ENCODE results near the gene IGFL4.

GRCh38 chr19:46040952-46041500, at the start of gene IGFL4:
- TF ChIP-seq, protein P1, sequence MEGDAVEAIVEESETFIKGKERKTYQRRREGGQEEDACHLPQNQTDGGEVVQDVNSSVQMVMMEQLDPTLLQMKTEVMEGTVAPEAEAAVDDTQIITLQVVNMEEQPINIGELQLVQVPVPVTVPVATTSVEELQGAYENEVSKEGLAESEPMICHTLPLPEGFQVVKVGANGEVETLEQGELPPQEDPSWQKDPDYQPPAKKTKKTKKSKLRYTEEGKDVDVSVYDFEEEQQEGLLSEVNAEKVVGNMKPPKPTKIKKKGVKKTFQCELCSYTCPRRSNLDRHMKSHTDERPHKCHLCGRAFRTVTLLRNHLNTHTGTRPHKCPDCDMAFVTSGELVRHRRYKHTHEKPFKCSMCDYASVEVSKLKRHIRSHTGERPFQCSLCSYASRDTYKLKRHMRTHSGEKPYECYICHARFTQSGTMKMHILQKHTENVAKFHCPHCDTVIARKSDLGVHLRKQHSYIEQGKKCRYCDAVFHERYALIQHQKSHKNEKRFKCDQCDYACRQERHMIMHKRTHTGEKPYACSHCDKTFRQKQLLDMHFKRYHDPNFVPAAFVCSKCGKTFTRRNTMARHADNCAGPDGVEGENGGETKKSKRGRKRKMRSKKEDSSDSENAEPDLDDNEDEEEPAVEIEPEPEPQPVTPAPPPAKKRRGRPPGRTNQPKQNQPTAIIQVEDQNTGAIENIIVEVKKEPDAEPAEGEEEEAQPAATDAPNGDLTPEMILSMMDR (IDR thresholded peaks at IDR 0.05), result no peak
- TF ChIP-seq POLR2A (IDR thresholded peaks at IDR 0.05) (no peak), POLR2AphosphoS5 (IDR thresholded peaks at IDR 0.05) (no peak)

Measured in breast epithelium (tissue), 3 donors.